ENCODE results near the gene TMEM63C.

GRCh38 chr14:77306851-77307496 is 125.4 kb downstream of the TMEM63C start:
- TF ChIP-seq POLR2A (IDR thresholded peaks at IDR 0.05): no peak
- TF ChIP-seq CTCF (IDR thresholded peaks at IDR 0.05): no peak
- TF ChIP-seq POLR2AphosphoS5 (IDR thresholded peaks at IDR 0.05): no peak
- TF ChIP-seq EP300 (IDR thresholded peaks at IDR 0.05; ENCODE audit: low read depth): no peak
